ENCODE data around the gene FRZB.
A peak's percentile ranks its signal among the peaks of the same experiment; 100 is the strongest.
"Not testable (repeated sequence)": the region's sequence is repeated elsewhere in the genome, so short reads cannot be mapped to it uniquely, and the experiment has no call there.

FRZB gene

GRCh38 chr2:182890305-182890704 is 23.9 kb upstream of the FRZB start:
- no peak for DNase-seq (ENCODE audit: low spot score)

- DNase-seq (ENCODE audit: low spot score): no peak
Observed at GRCh38 chr2:182887753-182888415, 21.4 kb upstream of the FRZB start.

- no peak for DNase-seq (ENCODE audit: low spot score)
Observed at GRCh38 chr2:182887093-182887492, 20.7 kb upstream of the FRZB start.

- no peak for DNase-seq (ENCODE audit: low spot score)
Observed at GRCh38 chr2:182885771-182886170, 19.3 kb upstream of the FRZB start.

- DNase-seq (ENCODE audit: low spot score): no peak
Observed at GRCh38 chr2:182883451-182883850, 17.0 kb upstream of the FRZB start.

GRCh38 chr2:182880100-182880499 is 13.7 kb upstream of the FRZB start:
- not testable (repeated sequence) for DNase-seq (ENCODE audit: low spot score)

GRCh38 chr2:182876653-182877052 is 10.2 kb upstream of the FRZB start:
- DNase-seq (ENCODE audit: low spot score): not testable (repeated sequence)

- no peak for DNase-seq (ENCODE audit: low spot score)
Observed at GRCh38 chr2:182870227-182870626, 3.8 kb upstream of the FRZB start.

GRCh38 chr2:182868054-182868796 is 1.8 kb upstream of the FRZB start:
- DNase-seq (ENCODE audit: low spot score): no peak

GRCh38 chr2:182867426-182868053 is 1.1 kb upstream of the FRZB start:
- no peak for DNase-seq (ENCODE audit: low spot score)

GRCh38 chr2:182866095-182866460 is 359 bp downstream of the FRZB start:
- DNase-seq (ENCODE audit: low spot score): peak; percentile 11

GRCh38 chr2:182864949-182865570 is 1.4 kb downstream of the FRZB start:
- DNase-seq (ENCODE audit: low spot score): no peak

- no peak for DNase-seq (ENCODE audit: low spot score)
Observed at GRCh38 chr2:182863642-182864041, 2.8 kb downstream of the FRZB start.

- no peak for DNase-seq (ENCODE audit: low spot score)
Observed at GRCh38 chr2:182862091-182862490, 4.3 kb downstream of the FRZB start.

GRCh38 chr2:182860858-182861257 is 5.6 kb downstream of the FRZB start:
- no peak for DNase-seq (ENCODE audit: low spot score)

GRCh38 chr2:182858671-182859070 is 7.8 kb downstream of the FRZB start:
- DNase-seq (ENCODE audit: low spot score): no peak

- no peak for DNase-seq (ENCODE audit: low spot score)
Observed at GRCh38 chr2:182855376-182855775, 11.1 kb downstream of the FRZB start.

- no peak for DNase-seq (ENCODE audit: low spot score)
Observed at GRCh38 chr2:182854375-182855105, 11.9 kb downstream of the FRZB start.

GRCh38 chr2:182852801-182853200 is 13.6 kb downstream of the FRZB start:
- no peak for DNase-seq (ENCODE audit: low spot score)

- DNase-seq (ENCODE audit: low spot score): no peak
Observed at GRCh38 chr2:182852090-182852489, 14.3 kb downstream of the FRZB start.

- no peak for DNase-seq (ENCODE audit: low spot score)
Observed at GRCh38 chr2:182845794-182846417, 20.5 kb downstream of the FRZB start.

GRCh38 chr2:182836451-182836850 is 30.0 kb downstream of the FRZB start:
- no peak for DNase-seq (ENCODE audit: low spot score)

All from hepatic stellate cell (primary cell).